Endothelial cell of umbilical vein (primary cell): ENCODE results near the gene PDZD4. TPM values are rescaled to one million over a fixed set of nuclear protein-coding genes. Genes with fewer than 3 reads are reported as not detected.

Source experiments
- BruUV-seq: library from RNA; stranded (reverse); fragments of 400-500 nt; replicated peaks from 2 replicates; lab custom pipeline; 2021; lab: Mats Ljungman, UMichigan
- CTCF ChIA-PET: fragments of 300-600, 350-600 bp; sonication (Branson Sonifier 250); formaldehyde crosslinking; loops from one replicate; lab custom pipeline; 2021; ENCODE audit warnings: antibody characterized with exemption, inconsistent platforms; lab: Charles Lee
- POLR2A ChIA-PET: fragments of 300-600, 350-600 bp; sonication (Branson Sonifier 250); formaldehyde crosslinking; loops from one replicate; lab custom pipeline; 2021; ENCODE audit warnings: antibody characterized with exemption, inconsistent platforms; lab: Charles Lee
- DNase-seq: peaks from one replicate; pipeline ENCODE4 v3.0.0-alpha.2; 2011; ENCODE audit warnings: low read depth, low spot score
- FAIRE-seq: peaks from 2 replicates; lab custom pipeline; 2011; peaks lifted over from hg19 to GRCh38; lab: Jason Lieb, UNC
- H2AFZ ChIP-seq: 2 replicates; pipeline ENCODE4 v1.6.0; 2012; ENCODE audit warnings: low read depth, low read length, control low read depth, inconsistent platforms
- H3K27ac ChIP-seq: 2 replicates; pipeline ENCODE4 v1.5.1; 2011; ENCODE audit warnings: low read depth, mild to moderate bottlenecking, control low read depth, low read length, moderate library complexity; ENCODE audit not compliant: insufficient read depth
- H3K27me3 ChIP-seq, 2 experiments: 2 replicates each; pipeline versions ENCODE4 v1.6.0 to v1.6.1; 2011; ENCODE audit warnings: low read length in 2 of 2, mixed read lengths in 1 of 2; ENCODE audit not compliant: control insufficient read depth in 2 of 2, insufficient read depth in 2 of 2
- H3K36me3 ChIP-seq, 2 experiments: 2 replicates in 1 of 2; 3 replicates in 1 of 2; pipeline ENCODE4 v1.5.1; 2011; ENCODE audit warnings: low read length in 2 of 2, mild to moderate bottlenecking in 1 of 2, moderate library complexity in 1 of 2; ENCODE audit not compliant: control insufficient read depth in 2 of 2, insufficient read depth in 2 of 2; ENCODE audit errors: extremely low read depth in 1 of 2
- H3K4me1 ChIP-seq: 3 replicates; pipeline ENCODE4 v1.5.1; 2011; ENCODE audit warnings: mild to moderate bottlenecking, low read length; ENCODE audit not compliant: control insufficient read depth, insufficient read depth; ENCODE audit errors: extremely low read depth
- H3K4me2 ChIP-seq: 2 replicates; pipeline ENCODE4 v1.6.1; 2011; ENCODE audit warnings: low read length, control low read depth, mixed read lengths; ENCODE audit not compliant: insufficient read depth
- H3K4me3 ChIP-seq, 3 experiments: fragments of 200-600 bp in 1 of 3; sonication (generic), shearing (Covaris generic) in 1 of 3; replicated peaks in 1 of 3; 2 replicates each; pipeline ENCODE4 v1.5.1; 2011 to 2016; ENCODE audit warnings: control low read depth in 3 of 3, low read length in 3 of 3, mild to moderate bottlenecking in 2 of 3, inconsistent platforms in 1 of 3, low read depth in 1 of 3, moderate library complexity in 1 of 3; ENCODE audit not compliant: insufficient read depth in 1 of 3
- H3K79me2 ChIP-seq: 2 replicates; pipeline ENCODE4 v1.6.0; 2012; ENCODE audit warnings: low read length, inconsistent platforms; ENCODE audit not compliant: control insufficient read depth, insufficient read depth
- H3K9ac ChIP-seq: replicated peaks from 2 replicates; pipeline ENCODE3; 2011; ENCODE audit warnings: low read length, control low read depth; ENCODE audit not compliant: insufficient read depth; ENCODE audit errors: extremely low read depth
- H3K9me1 ChIP-seq: replicated peaks from 3 replicates; pipeline ENCODE4 v1.6.0; 2011; ENCODE audit warnings: mild to moderate bottlenecking, low read length; ENCODE audit not compliant: control insufficient read depth, insufficient read depth; ENCODE audit errors: extremely low read depth
- H3K9me3 ChIP-seq: replicated peaks from 2 replicates; pipeline ENCODE4 v1.5.1; 2012; ENCODE audit warnings: low read length, inconsistent platforms; ENCODE audit not compliant: control insufficient read depth, insufficient read depth
- H4K20me1 ChIP-seq: replicated peaks from 2 replicates; pipeline ENCODE3; 2011; ENCODE audit warnings: mild to moderate bottlenecking, low read length; ENCODE audit not compliant: control insufficient read depth, insufficient read depth; ENCODE audit errors: extremely low read depth
- EZH2 ChIP-seq: IDR thresholded peaks from 2 replicates; pipeline ENCODE4 v1.6.1; 2012; ENCODE audit warnings: borderline replicate concordance, low read depth, mild to moderate bottlenecking, moderate library complexity, low read length, inconsistent platforms; ENCODE audit not compliant: severe bottlenecking
- FOS ChIP-seq: IDR thresholded peaks from 2 replicates; pipeline ENCODE4 v1.6.1; 2011; ENCODE audit warnings: mild to moderate bottlenecking, low read length, moderate library complexity, borderline replicate concordance; ENCODE audit not compliant: insufficient read depth
- GATA2 ChIP-seq: IDR thresholded peaks from 2 replicates; pipeline ENCODE4 v1.7.0; 2011; ENCODE audit warnings: low read depth, mild to moderate bottlenecking, moderate library complexity, mixed read lengths, low read length; ENCODE audit not compliant: insufficient read length, insufficient read depth
- JUN ChIP-seq: IDR thresholded peaks from 2 replicates; pipeline ENCODE4 v1.6.1; 2011; ENCODE audit warnings: borderline replicate concordance, low read depth; ENCODE audit not compliant: insufficient read length, insufficient read depth
- MYC ChIP-seq: IDR thresholded peaks from one replicate; pipeline ENCODE4 v1.6.1; 2011; ENCODE audit warnings: mild to moderate bottlenecking, low read depth, low read length
- POLR2A ChIP-seq: IDR thresholded peaks from 2 replicates; pipeline ENCODE4 v1.6.1; 2012; ENCODE audit warnings: low read depth, mild to moderate bottlenecking, control low read depth, low read length
- POLR2AphosphoS5 ChIP-seq: IDR thresholded peaks from 2 replicates; pipeline ENCODE4 v1.6.1; 2012; ENCODE audit warnings: low read depth, mild to moderate bottlenecking, control low read depth, low read length, moderate library complexity; ENCODE audit not compliant: insufficient read depth
- dilution Hi-C: fragments of 300-500 bp; cut with MboI; formaldehyde crosslinking; loops from one replicate; pipeline ENCODE4 v1.15.0; 2019; ENCODE audit warnings: low sequenced_read_pairs; ENCODE audit not compliant: extremely low pct_ligation_motif_present
- intact Hi-C: fragments of 100-400 bp; cut with micrococcal nuclease; formaldehyde crosslinking; loops from one replicate; pipeline ENCODE4 v1.10.0; 2022
- polyA plus RNA-seq, 4 experiments: library from polyadenylated mRNA; depleted of rRNA in 3 of 4; stranded (reverse) in 3 of 4; unstranded in 1 of 4; fragments of >200 nt; gene quantifications; 2 replicates each; pipeline versions ENCODE4 v1.2.1 to v1.2.3, GENCODE V29; 2011 to 2012; ENCODE audit warnings: missing spikeins in 1 of 4
- total RNA-seq: library from RNA; stranded (reverse); gene quantifications from 2 replicates; pipeline ENCODE4 v1.2.3, GENCODE V29; 2021
- TF ChIP-seq, protein P1 (sequence below): IDR thresholded peaks from 2 replicates; pipeline ENCODE4 v1.6.1; 2011; ENCODE audit not compliant: insufficient read depth, insufficient read length
- TF ChIP-seq, protein P2 (sequence below), 2 donors: IDR thresholded peaks; 1 replicate in 1 of 2; 2 replicates in 1 of 2; pipeline ENCODE4 v1.5.1; 2011; ENCODE audit warnings: low read length in 2 of 2, mild to moderate bottlenecking in 2 of 2, moderate library complexity in 2 of 2, control low read depth in 1 of 2, inconsistent platforms in 1 of 2, low read depth in 1 of 2; ENCODE audit not compliant: insufficient read depth in 1 of 2; ENCODE audit errors: extremely low read depth in 1 of 2

Gene PDZD4
- total and polyA plus RNA-seq, 2 donors (not counting 3 experiments of a cell fraction or from before 2014, with no cell fraction given), result 0.07 to 0.09 TPM

DNA sequence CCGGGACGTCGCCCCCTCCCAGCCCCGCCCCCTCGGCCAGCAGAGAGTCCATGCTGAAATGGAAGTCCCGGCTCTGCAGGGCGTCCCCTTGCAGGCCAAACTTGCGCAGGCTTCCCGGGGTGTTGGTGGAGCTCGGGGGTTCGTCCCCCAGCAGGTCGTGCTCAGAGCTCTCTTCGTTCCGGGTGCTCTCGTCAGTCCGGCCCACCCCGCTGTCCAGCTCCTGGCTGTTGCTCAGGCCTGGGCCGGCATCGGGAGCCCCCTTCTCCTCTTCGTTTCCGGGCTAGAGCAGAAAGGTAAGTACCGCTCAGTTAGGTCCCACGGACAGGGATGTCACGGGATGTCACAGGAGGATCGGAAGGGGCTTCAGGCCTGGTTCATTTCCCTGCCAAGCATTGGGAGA is 25.7 kb downstream of the PDZD4 start:
- no peaks in the 10 kb centered on the region for H3K9me3 ChIP-seq
- H3K9me1 ChIP-seq, result no peaks in the 10 kb centered on the region
- no peak overlapping the region for H3K4me2 ChIP-seq
- H3K9ac ChIP-seq, result no peak overlapping the region
- no peak for FAIRE-seq
- no peak overlapping the region for H3K27ac ChIP-seq
- ChIA-PET POLR2A (no interaction called here), CTCF (interaction anchor here (1.4 kb wide), 1 partner anchor 10 kb away, joined by 3 read pairs; the partner anchor contains the start of genes IDH3G and SSR4)
- H3K36me3 ChIP-seq, result no peaks in the 10 kb centered on the region
- no peaks in the 10 kb centered on the region for H4K20me1 ChIP-seq
- intact Hi-C loops (no loop called here), dilution Hi-C loops (no loop called here)
- H3K4me1 ChIP-seq, result no peaks in the 10 kb centered on the region
- H2AFZ ChIP-seq, result no peak overlapping the region
- BruUV-seq, result no TSS peak
- no peaks in the 10 kb centered on the region for H3K79me2 ChIP-seq
- TF ChIP-seq POLR2A (no peak), GATA2 (no peak), JUN (no peak), EZH2 (no peak), FOS (no peak), POLR2AphosphoS5 (no peak), MYC (no peak)
- TF ChIP-seq, protein P1, sequence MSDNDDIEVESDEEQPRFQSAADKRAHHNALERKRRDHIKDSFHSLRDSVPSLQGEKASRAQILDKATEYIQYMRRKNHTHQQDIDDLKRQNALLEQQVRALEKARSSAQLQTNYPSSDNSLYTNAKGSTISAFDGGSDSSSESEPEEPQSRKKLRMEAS, result no peak
- TF ChIP-seq, protein P2, sequence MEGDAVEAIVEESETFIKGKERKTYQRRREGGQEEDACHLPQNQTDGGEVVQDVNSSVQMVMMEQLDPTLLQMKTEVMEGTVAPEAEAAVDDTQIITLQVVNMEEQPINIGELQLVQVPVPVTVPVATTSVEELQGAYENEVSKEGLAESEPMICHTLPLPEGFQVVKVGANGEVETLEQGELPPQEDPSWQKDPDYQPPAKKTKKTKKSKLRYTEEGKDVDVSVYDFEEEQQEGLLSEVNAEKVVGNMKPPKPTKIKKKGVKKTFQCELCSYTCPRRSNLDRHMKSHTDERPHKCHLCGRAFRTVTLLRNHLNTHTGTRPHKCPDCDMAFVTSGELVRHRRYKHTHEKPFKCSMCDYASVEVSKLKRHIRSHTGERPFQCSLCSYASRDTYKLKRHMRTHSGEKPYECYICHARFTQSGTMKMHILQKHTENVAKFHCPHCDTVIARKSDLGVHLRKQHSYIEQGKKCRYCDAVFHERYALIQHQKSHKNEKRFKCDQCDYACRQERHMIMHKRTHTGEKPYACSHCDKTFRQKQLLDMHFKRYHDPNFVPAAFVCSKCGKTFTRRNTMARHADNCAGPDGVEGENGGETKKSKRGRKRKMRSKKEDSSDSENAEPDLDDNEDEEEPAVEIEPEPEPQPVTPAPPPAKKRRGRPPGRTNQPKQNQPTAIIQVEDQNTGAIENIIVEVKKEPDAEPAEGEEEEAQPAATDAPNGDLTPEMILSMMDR (IDR thresholded peaks at IDR 0.05; ENCODE audit: extremely low read depth in 1 of 2, insufficient read depth in 1 of 2, low read depth in 1 of 2, low read length in 2 of 2), result no peak
- no peaks in the 10 kb centered on the region for H3K27me3 ChIP-seq
- no peak for DNase-seq
- H3K4me3 ChIP-seq, result no peak overlapping the region
